H1 (cell line): Measurements from ENCODE around the gene SNRNP70. TPM values are rescaled to one million over a fixed set of nuclear protein-coding genes. Genes with fewer than 3 reads are reported as not detected.

ENCODE experiments used
- CTCF ChIA-PET: fragments of 300-600 bp; sonication (Branson Sonifier 250); formaldehyde crosslinking; loops from one replicate; lab custom pipeline; 2021; ENCODE audit not compliant: partially characterized antibody; lab: Charles Lee
- POLR2A ChIA-PET: fragments of 300-600 bp; sonication (Branson Sonifier 250); formaldehyde crosslinking; loops from one replicate; lab custom pipeline; 2021; ENCODE audit warnings: inconsistent platforms; ENCODE audit not compliant: partially characterized antibody; lab: Charles Lee
- DNase-seq, 2 experiments: peaks; one replicate each; pipeline versions ENCODE4 v3.0.0 to v3.0.0-alpha.2; 2010 to 2022; ENCODE audit warnings: low spot score in 2 of 2, low read depth in 1 of 2, mixed read lengths in 1 of 2
- FAIRE-seq: peaks from 2 replicates; lab custom pipeline; 2011; peaks lifted over from hg19 to GRCh38; lab: Jason Lieb, UNC
- H2AFZ ChIP-seq: 2 replicates; pipeline ENCODE4 v1.8.1; 2012; ENCODE audit warnings: low read length, inconsistent platforms
- H2AK5ac ChIP-seq: 2 replicates; pipeline ENCODE4 v1.6.1; 2013; ENCODE audit warnings: low read depth, low read length
- H2BK120ac ChIP-seq: replicated peaks from 2 replicates; pipeline ENCODE3; 2013; ENCODE audit warnings: low read depth, low read length, inconsistent platforms
- H2BK12ac ChIP-seq: 2 replicates; pipeline ENCODE4 v1.6.1; 2013; ENCODE audit warnings: low read depth, low read length
- H2BK15ac ChIP-seq: 2 replicates; pipeline ENCODE4 v1.6.1; 2013; ENCODE audit warnings: low read length
- H2BK20ac ChIP-seq: 2 replicates; pipeline ENCODE4 v1.6.1; 2013; ENCODE audit warnings: low read length
- H2BK5ac ChIP-seq: 2 replicates; pipeline ENCODE4 v1.6.1; 2013; ENCODE audit warnings: low read depth, low read length
- H3K14ac ChIP-seq: 2 replicates; pipeline ENCODE4 v1.6.1; 2013; ENCODE audit warnings: inconsistent platforms; ENCODE audit not compliant: insufficient read length
- H3K18ac ChIP-seq: 2 replicates; pipeline ENCODE4 v1.6.1; 2013; ENCODE audit warnings: low read length; ENCODE audit errors: extremely low read depth
- H3K23ac ChIP-seq: 2 replicates; pipeline ENCODE4 v1.6.1; 2013; ENCODE audit warnings: inconsistent platforms; ENCODE audit not compliant: insufficient read length
- H3K23me2 ChIP-seq: 2 replicates; pipeline ENCODE4 v1.6.1; 2013; ENCODE audit warnings: low read depth, low read length
- H3K27ac ChIP-seq: 2 replicates; pipeline ENCODE4 v1.6.1; 2011; ENCODE audit warnings: low read depth, low read length, inconsistent platforms
- H3K27me3 ChIP-seq, 4 experiments: replicated peaks in 1 of 4; 1 replicate in 1 of 4; 2 replicates in 3 of 4; pipeline versions ENCODE4 v1.6.1 to v1.8.1; 2011 to 2013; ENCODE audit warnings: low read length in 3 of 4, mild to moderate bottlenecking in 3 of 4, inconsistent platforms in 2 of 4, mixed read lengths in 2 of 4, moderate library complexity in 1 of 4; ENCODE audit not compliant: control insufficient read depth in 3 of 4, insufficient read depth in 3 of 4; ENCODE audit errors: extremely low read depth in 1 of 4
- H3K36me3 ChIP-seq, 4 experiments: 2 replicates each; pipeline versions ENCODE4 v1.6.1 to v1.8.1; 2011 to 2013; ENCODE audit warnings: mild to moderate bottlenecking in 4 of 4, low read length in 3 of 4, moderate library complexity in 2 of 4, control low read depth in 1 of 4, inconsistent platforms in 1 of 4; ENCODE audit not compliant: insufficient read depth in 4 of 4, control insufficient read depth in 2 of 4
- H3K4ac ChIP-seq: replicated peaks from 2 replicates; pipeline ENCODE3; 2013; ENCODE audit warnings: low read length, low read depth, mixed read lengths, inconsistent platforms; ENCODE audit not compliant: insufficient read length
- H3K4me1 ChIP-seq, 4 experiments: replicated peaks in 1 of 4; 1 replicate in 1 of 4; 2 replicates in 3 of 4; pipeline versions ENCODE4 v1.6.1 to v1.8.1; 2011 to 2013; ENCODE audit warnings: low read length in 3 of 4, inconsistent platforms in 2 of 4, mixed read lengths in 1 of 4; ENCODE audit not compliant: insufficient read depth in 4 of 4, control insufficient read depth in 3 of 4
- H3K4me2 ChIP-seq, 2 experiments: 2 replicates each; pipeline versions ENCODE4 v1.6.1 to v1.8.1; 2011 to 2013; ENCODE audit warnings: low read depth in 2 of 2, low read length in 2 of 2, control low read depth in 1 of 2, inconsistent platforms in 1 of 2, mild to moderate bottlenecking in 1 of 2; ENCODE audit not compliant: insufficient read depth in 1 of 2
- H3K4me3 ChIP-seq, 4 experiments: fragments of 200-600, 300-600 bp in 1 of 4; sonication (generic), shearing (Covaris generic), sonication (Bioruptor Twin) in 1 of 4; 2 replicates each; pipeline versions ENCODE4 v1.5.1 to v1.8.1; 2011 to 2016; ENCODE audit warnings: low read length in 4 of 4, low read depth in 3 of 4, control low read depth in 2 of 4, inconsistent platforms in 2 of 4, mild to moderate bottlenecking in 2 of 4, mixed read lengths in 1 of 4, moderate library complexity in 1 of 4; ENCODE audit not compliant: insufficient read depth in 2 of 4; ENCODE audit errors: extremely low read depth in 1 of 4
- H3K56ac ChIP-seq: replicated peaks from 2 replicates; pipeline ENCODE3; 2013; ENCODE audit warnings: low read depth, mild to moderate bottlenecking, mixed read lengths, low read length, inconsistent platforms; ENCODE audit not compliant: insufficient read length
- H3K79me1 ChIP-seq: 2 replicates; pipeline ENCODE4 v1.6.1; 2013; ENCODE audit warnings: low read depth, low read length, control low read depth
- H3K79me2 ChIP-seq, 2 experiments: 2 replicates each; pipeline versions ENCODE4 v1.6.1 to v1.8.1; 2012 to 2013; ENCODE audit warnings: low read length in 2 of 2, mild to moderate bottlenecking in 2 of 2, inconsistent platforms in 1 of 2; ENCODE audit not compliant: insufficient read depth in 2 of 2, control insufficient read depth in 1 of 2
- H3K9ac ChIP-seq, 4 experiments: replicated peaks in 1 of 4; 1 replicate in 1 of 4; 2 replicates in 3 of 4; pipeline versions ENCODE4 v1.6.1 to v1.8.1; 2011 to 2013; ENCODE audit warnings: low read depth in 3 of 4, low read length in 3 of 4, control low read depth in 2 of 4, mild to moderate bottlenecking in 2 of 4, moderate library complexity in 2 of 4, inconsistent platforms in 1 of 4; ENCODE audit errors: extremely low read depth in 1 of 4
- H3K9me3 ChIP-seq, 2 experiments: 2 replicates each; pipeline versions ENCODE4 v1.6.1 to v1.8.1; 2012 to 2013; ENCODE audit warnings: mild to moderate bottlenecking in 2 of 2, moderate library complexity in 2 of 2, control low read depth in 1 of 2, inconsistent platforms in 1 of 2, low read depth in 1 of 2, low read length in 1 of 2, mixed read lengths in 1 of 2; ENCODE audit not compliant: insufficient read depth in 2 of 2
- H4K20me1 ChIP-seq, 2 experiments: replicated peaks in 1 of 2; 2 replicates each; pipeline versions ENCODE3 to v1.8.1; 2011 to 2013; ENCODE audit warnings: inconsistent platforms in 2 of 2, low read length in 2 of 2, mild to moderate bottlenecking in 1 of 2; ENCODE audit not compliant: insufficient read depth in 2 of 2, control insufficient read depth in 1 of 2
- H4K5ac ChIP-seq: 2 replicates; pipeline ENCODE4 v1.6.1; 2013; ENCODE audit warnings: low read length, low read depth, mixed read lengths, inconsistent platforms; ENCODE audit not compliant: insufficient read length
- H4K8ac ChIP-seq: 2 replicates; pipeline ENCODE4 v1.8.0; 2013; ENCODE audit warnings: mild to moderate bottlenecking, moderate library complexity, low read length, inconsistent platforms; ENCODE audit not compliant: insufficient read depth; ENCODE audit errors: extremely low read depth
- H4K91ac ChIP-seq: replicated peaks from 2 replicates; pipeline ENCODE3; 2013; ENCODE audit warnings: low read length, mixed read lengths, inconsistent platforms; ENCODE audit not compliant: insufficient read length
- RFX5 ChIP-seq: IDR thresholded peaks from 2 replicates; pipeline ENCODE4 v1.6.1; 2011; ENCODE audit warnings: low read depth, low read length, improper control_type of control experiment, borderline replicate concordance
- SP1 ChIP-seq: IDR thresholded peaks from 2 replicates; pipeline ENCODE4 v1.6.1; 2011; ENCODE audit warnings: low read depth, low read length
- TAF1 ChIP-seq: IDR thresholded peaks from 2 replicates; pipeline ENCODE4 v1.6.1; 2011; ENCODE audit warnings: mild to moderate bottlenecking, low read depth, low read length
- USF2 ChIP-seq: IDR thresholded peaks from 2 replicates; pipeline ENCODE4 v1.6.1; 2011; ENCODE audit warnings: low read length, improper control_type of control experiment
- WGBS, 2 experiments: shearing (Covaris generic) in 1 of 2; methylation state at CpG; one replicate each; pipeline versions ENCODE4 v1.1.6 to v1.1.7; 2013 to 2015; ENCODE audit warnings: low lambda C conversion rate in 2 of 2, mixed read lengths in 2 of 2, inconsistent platforms in 1 of 2, low coverage in 1 of 2, missing lambda C conversion rate in 1 of 2; ENCODE audit not compliant: insufficient replicate concordance in 2 of 2, insufficient coverage in 1 of 2, insufficient read length in 1 of 2; ENCODE audit errors: extremely low coverage in 1 of 2, missing lambda C conversion rate in 1 of 2; 5-methylcytosine and 5-hydroxymethylcytosine counted together
- polyA plus RNA-seq, 7 experiments: library from polyadenylated mRNA; depleted of rRNA in 3 of 7; stranded (reverse) in 5 of 7; unstranded in 2 of 7; fragments of >200 nt in 5 of 7; fragments of 200-250 nt in 2 of 7; gene quantifications; 1 replicate in 5 of 7; 2 replicates in 1 of 7; 4 replicates in 1 of 7; pipeline versions ENCODE4 v1.2.1 to v1.2.3, GENCODE V29; 2011 to 2013; ENCODE audit warnings: missing spikeins in 2 of 7, mixed read lengths in 2 of 7
- total RNA-seq: library from RNA; stranded (reverse); fragmentation: NEBNext Ultra II Directional; extraction: Animal tissue kit (Norgen Biotek cat#: 25700); gene quantifications from 2 replicates; pipeline ENCODE4 v1.2.1, GENCODE V29; 2021
- TF ChIP-seq, protein P1 (sequence below): IDR thresholded peaks from 2 replicates; pipeline ENCODE4 v1.6.1; 2012; ENCODE audit warnings: inconsistent platforms

Gene SNRNP70
- total and polyA plus RNA-seq, 2 of the 8 experiments (the other 6 are each of a cell fraction or from before 2014, with no cell fraction given), result 231 to 235 TPM

DNA sequence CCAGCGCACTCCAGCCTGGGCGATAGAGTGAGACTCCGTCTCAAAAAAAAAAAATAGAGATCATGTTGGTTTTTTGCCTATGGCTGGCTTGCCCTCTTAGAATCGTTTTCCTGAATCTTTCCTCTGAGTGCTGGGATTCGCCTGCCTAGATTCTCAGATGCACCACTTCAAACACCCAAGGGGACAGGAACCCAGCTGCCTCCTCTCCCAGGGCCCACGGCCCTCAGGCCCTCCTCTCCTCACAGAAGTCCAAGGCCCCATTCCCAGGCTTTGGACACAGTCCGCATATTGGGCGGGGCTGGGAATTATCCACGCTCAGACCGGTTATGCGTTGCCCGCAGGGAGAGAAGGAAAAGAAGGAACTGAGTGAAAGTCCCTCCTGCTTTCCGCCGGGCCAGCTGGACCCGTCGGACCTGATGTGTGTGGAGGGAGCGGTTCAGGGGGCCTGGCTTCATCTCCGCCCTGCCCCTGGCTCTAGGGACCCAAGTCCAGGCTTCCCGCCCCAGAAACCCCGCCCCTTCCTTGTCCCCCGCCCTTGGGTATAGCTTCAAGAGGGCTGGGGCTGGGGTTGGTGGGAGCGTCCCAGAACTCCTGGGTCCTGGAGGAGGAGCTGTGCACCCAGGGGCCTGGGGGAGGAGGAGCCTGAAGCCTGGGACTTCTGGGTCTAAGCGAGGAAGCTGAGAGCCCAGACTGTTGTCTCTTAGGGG, 39.9 kb downstream of the SNRNP70 start:
- H3K79me1 ChIP-seq, result no peaks in the 10 kb centered on the region
- H3K27ac ChIP-seq, result no peak overlapping the region
- H3K23me2 ChIP-seq, result peaks cover 9% of the 10 kb centered on the region
- FAIRE-seq, result no peak
- H4K91ac ChIP-seq, result no peak overlapping the region
- no peaks in the 10 kb centered on the region for H3K9me3 ChIP-seq
- H3K14ac ChIP-seq, result no peak overlapping the region
- H2AK5ac ChIP-seq, result no peak overlapping the region
- no peak overlapping the region for H3K23ac ChIP-seq
- DNase-seq, result peak in 1 of 2 experiments; percentile 78
- peak; percentile 36; the same call in 1 of the 2 replicates for TF ChIP-seq TAF1
- 0 out of 2 replicates have a peak, but pooled peaks have one; percentile 50 for TF ChIP-seq SP1
- TF ChIP-seq, protein P1, sequence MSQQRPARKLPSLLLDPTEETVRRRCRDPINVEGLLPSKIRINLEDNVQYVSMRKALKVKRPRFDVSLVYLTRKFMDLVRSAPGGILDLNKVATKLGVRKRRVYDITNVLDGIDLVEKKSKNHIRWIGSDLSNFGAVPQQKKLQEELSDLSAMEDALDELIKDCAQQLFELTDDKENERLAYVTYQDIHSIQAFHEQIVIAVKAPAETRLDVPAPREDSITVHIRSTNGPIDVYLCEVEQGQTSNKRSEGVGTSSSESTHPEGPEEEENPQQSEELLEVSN, result 0 out of 2 replicates have a peak, but pooled peaks have one; percentile 14
- TF ChIP-seq USF2, result no peak
- TF ChIP-seq RFX5, result no peak
- TF ChIP-seq, all 59 proteins: peak for 3
- H2BK15ac ChIP-seq, result 0 out of 2 replicates have a peak overlapping the region, but pooled peaks have one; percentile 1
- H3K56ac ChIP-seq, result no peak overlapping the region
- no peak overlapping the region for H2BK5ac ChIP-seq
- peak overlapping the region; percentile 39; the same call in 1 of the 2 replicates for H2BK12ac ChIP-seq
- no peaks in the 10 kb centered on the region; a peak in 1 of 8 replicates for H3K36me3 ChIP-seq
- POLR2A ChIA-PET, result interaction anchor here (0.7 to 3.6 kb wide), 6 partner anchors 11 to 249 kb away, joined by 3 to 13 read pairs (median 6); partner anchors contain the start of gene LIN7B
- peak overlapping the region; percentile 57 to 71 for H3K4me2 ChIP-seq
- CTCF ChIA-PET, result interaction anchor here (0.6 to 1.7 kb wide), 12 partner anchors 14 to 1498 kb away, joined by 3 to 6 read pairs (median 3); partner anchors contain the start of gene KCNA7
- peak overlapping the region in 3 of 4 experiments; percentile 15 to 54 (median 15); a peak in 4 of 8 replicates for H3K4me3 ChIP-seq
- no peak overlapping the region for H3K18ac ChIP-seq
- H3K4me1 ChIP-seq, result peaks cover 0 to 15% (median 8%) of the 10 kb centered on the region in 4 experiments; a peak in 6 of 7 replicates
- no peak overlapping the region for H2BK20ac ChIP-seq
- H2AFZ ChIP-seq, result peak overlapping the region; percentile 96
- H3K79me2 ChIP-seq, result no peaks in the 10 kb centered on the region
- peaks cover 7 to 10% (median 10%) of the 10 kb centered on the region in 4 experiments for H3K27me3 ChIP-seq
- H3K4ac ChIP-seq, result no peak overlapping the region
- peaks cover 0 to 4% of the 10 kb centered on the region in 2 experiments for H4K20me1 ChIP-seq
- 40% methylated on average over 15 of the region's 23 CpGs; no CpG with 5 or more reads in 1 of the 2 experiments for WGBS, 2 experiments
- H4K8ac ChIP-seq, result no peak overlapping the region
- H4K5ac ChIP-seq, result no peak overlapping the region
- H3K9ac ChIP-seq, result no peak overlapping the region
- H2BK120ac ChIP-seq, result no peak overlapping the region
